Heart left ventricle (tissue), 16 donors: ENCODE measurements around the gene CLRN3. TPM values are rescaled to one million over a fixed set of nuclear protein-coding genes. Genes with fewer than 3 reads are reported as not detected.

Experiments
- ATAC-seq, 4 donors: fragments of 200-7000 bp; cut with Tn5 transposase; one replicate each; pipeline ENCODE4 v1.9.1; 2020 to 2022; ENCODE audit warnings: moderate library complexity in 4 of 4, mild to moderate bottlenecking in 3 of 4, moderate number of reproducible peaks in 1 of 4
- DNase-seq, 5 donors: peaks; one replicate each; pipeline ENCODE4 v3.0.0-alpha.2; 2020
- H3K27ac ChIP-seq, 12 donors: fragments of 200-600 bp; sonication (generic) in 4 of 12; one replicate each; pipeline versions ENCODE4 v1.5.0 to v1.8.0; 2016 to 2022; ENCODE audit warnings: mild to moderate bottlenecking in 2 of 12
- H3K27me3 ChIP-seq, 9 donors: fragments of 200-600 bp; sonication (generic) in 2 of 9; one replicate each; pipeline versions ENCODE4 v1.5.1 to v1.8.0; 2016 to 2022; ENCODE audit warnings: mild to moderate bottlenecking in 3 of 9
- H3K36me3 ChIP-seq, 9 donors: fragments of 200-600 bp; sonication (generic) in 2 of 9; one replicate each; pipeline versions ENCODE4 v1.5.0 to v1.8.0; 2018 to 2022; ENCODE audit warnings: mild to moderate bottlenecking in 2 of 9
- H3K4me1 ChIP-seq, 12 donors: fragments of 200-600 bp; sonication (generic) in 4 of 12; one replicate each; pipeline versions ENCODE4 v1.5.0 to v1.8.0; 2016 to 2022; ENCODE audit warnings: mild to moderate bottlenecking in 3 of 12
- H3K4me3 ChIP-seq, 12 donors: fragments of 200-600 bp; sonication (generic) in 4 of 12; one replicate each; pipeline versions ENCODE4 v1.5.0 to v1.8.0; 2017 to 2022; ENCODE audit warnings: mild to moderate bottlenecking in 9 of 12, moderate library complexity in 4 of 12
- H3K9me3 ChIP-seq, 12 donors: fragments of 200-600 bp; sonication (generic) in 4 of 12; one replicate each; pipeline versions ENCODE4 v1.5.0 to v1.8.0; 2016 to 2022; ENCODE audit warnings: mild to moderate bottlenecking in 1 of 12
- POLR2A ChIP-seq, 2 donors: fragments of 450-650 bp; IDR thresholded peaks; one replicate each; pipeline ENCODE4 v1.6.1; 2017; ENCODE audit warnings: antibody characterized with exemption in 2 of 2, mild to moderate bottlenecking in 2 of 2, moderate library complexity in 2 of 2
- WGBS, 4 donors: extraction: QIAGEN DNeasy Blood & Tissue Kit in 2 of 4; methylation state at CpG; one replicate each; pipeline versions ENCODE4 v1.1.5 to v1.1.7; 2013 to 2018; 5-methylcytosine and 5-hydroxymethylcytosine counted together
- intact Hi-C, 10 donors: fragments of 100-400 bp; cut with DNase I; formaldehyde crosslinking; loops; one replicate each; pipeline versions ENCODE4 v1.11.1 to v1.14.2; 2022
- polyA plus RNA-seq, 2 donors: library from polyadenylated mRNA; stranded (reverse); fragments of 200-250 nt; gene quantifications; one replicate each; pipeline ENCODE4 v1.2.3, GENCODE V29; 2013
- total RNA-seq, 9 donors: library from RNA; depleted of rRNA in 2 of 9; stranded (reverse); fragments of >200 nt in 2 of 9; fragmentation: NEBNext Ultra II Directional in 3 of 9; extraction: Animal tissue kit (Norgen Biotek cat#: 25700) in 3 of 9; gene quantifications; one replicate each; pipeline versions ENCODE4 v1.1.0 to v1.2.4, GENCODE V29; 2016 to 2023
- TF ChIP-seq, protein P1 (sequence below), 12 donors: fragments of 200-600 bp; sonication (generic) in 4 of 12; IDR thresholded peaks; one replicate each; pipeline versions ENCODE4 v1.5.0 to v1.8.0; 2018 to 2022; ENCODE audit warnings: antibody characterized with exemption in 12 of 12, mild to moderate bottlenecking in 5 of 12
- donor health status: ischemic (EF 13 %, LVEDD 7.1; RV severe dilation, severe dysfunction).
- donor health status: healthy with polysubstance abuse.
- donor health status: DM: no; HTN: yes; CAD: no.
- donor health status: DM: no; HTN: no; CAD: no.
- donor health status: ischemic (EF 25% LVEDD 6.9; RV normal size, moderate dysfunction).
- donor health status: ischemic (EF 25% LVEDD 5.7; RV mildly dilated, moderate dysfunction).
- donor health status: healthy.
- donor health status: DM: yes; HTN: yes; CAD: no.
- donor health status: ischemic (EF 35%, LVEDD 5.7; RV mildly dilated, moderate dysfunction).
- donor health status: nonischemic (EF 11% LVEDD 7.7; RV severe dilation, severe dysfunction).
- donor health status: DM: yes; HTN: yes; CAD: no.
- donor health status: PGD.
- donor health status: ischemic (EF 29% LVEDD 5.4; RV normal size, mild dysfunction).
- donor health status: nonischemic (EF 23%, LVEDD 6.1; RV moderate dilation, normal function).

CLRN3 gene
- total and polyA plus RNA-seq, 11 donors = 0.35 TPM; not detected in 10

GRCh38 chr10:127932521-127933270, 40.0 kb upstream of the CLRN3 start:
- intact Hi-C loops = no loop called here
- H3K4me1 ChIP-seq = peaks cover 0 to 21% (median 6%) of the 10 kb centered on the region in 12 donors
- no peak for TF ChIP-seq POLR2A (IDR thresholded peaks at IDR 0.05)
- TF ChIP-seq, protein P1, sequence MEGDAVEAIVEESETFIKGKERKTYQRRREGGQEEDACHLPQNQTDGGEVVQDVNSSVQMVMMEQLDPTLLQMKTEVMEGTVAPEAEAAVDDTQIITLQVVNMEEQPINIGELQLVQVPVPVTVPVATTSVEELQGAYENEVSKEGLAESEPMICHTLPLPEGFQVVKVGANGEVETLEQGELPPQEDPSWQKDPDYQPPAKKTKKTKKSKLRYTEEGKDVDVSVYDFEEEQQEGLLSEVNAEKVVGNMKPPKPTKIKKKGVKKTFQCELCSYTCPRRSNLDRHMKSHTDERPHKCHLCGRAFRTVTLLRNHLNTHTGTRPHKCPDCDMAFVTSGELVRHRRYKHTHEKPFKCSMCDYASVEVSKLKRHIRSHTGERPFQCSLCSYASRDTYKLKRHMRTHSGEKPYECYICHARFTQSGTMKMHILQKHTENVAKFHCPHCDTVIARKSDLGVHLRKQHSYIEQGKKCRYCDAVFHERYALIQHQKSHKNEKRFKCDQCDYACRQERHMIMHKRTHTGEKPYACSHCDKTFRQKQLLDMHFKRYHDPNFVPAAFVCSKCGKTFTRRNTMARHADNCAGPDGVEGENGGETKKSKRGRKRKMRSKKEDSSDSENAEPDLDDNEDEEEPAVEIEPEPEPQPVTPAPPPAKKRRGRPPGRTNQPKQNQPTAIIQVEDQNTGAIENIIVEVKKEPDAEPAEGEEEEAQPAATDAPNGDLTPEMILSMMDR (IDR thresholded peaks at IDR 0.05) = no peak
- ATAC-seq (no peak), DNase-seq (no peak)
- no peak overlapping the region for H3K4me3 ChIP-seq
- H3K27ac ChIP-seq = no peak overlapping the region
- peaks cover 0 to 22% (median 0%) of the 10 kb centered on the region in 9 donors for H3K36me3 ChIP-seq
- H3K27me3 ChIP-seq = no peaks in the 10 kb centered on the region
- 87 to 92% (median 89%) methylated on average over 15 of the region's 15 CpGs for WGBS, 4 donors
- H3K9me3 ChIP-seq = peaks cover 0 to 10% (median 0%) of the 10 kb centered on the region in 12 donors

GRCh38 chr10:127928021-127928806, 35.5 kb upstream of the CLRN3 start:
- intact Hi-C loops = loop anchor here in 1 of 10 donors (10.0 kb wide), 1 partner anchor 47 kb away; no protein-coding TSS in a partner anchor
- TF ChIP-seq, protein P1 (IDR thresholded peaks at IDR 0.05) = no peak
- no peak for TF ChIP-seq POLR2A (IDR thresholded peaks at IDR 0.05)
- no peak for DNase-seq
- peaks cover 0 to 53% (median 31%) of the 10 kb centered on the region in 12 donors for H3K4me1 ChIP-seq
- H3K27me3 ChIP-seq = no peaks in the 10 kb centered on the region
- peaks cover 0 to 9% (median 0%) of the 10 kb centered on the region in 12 donors for H3K9me3 ChIP-seq
- H3K4me3 ChIP-seq = no peak overlapping the region
- 58 to 62% (median 59%) methylated on average over 10 of the region's 10 CpGs for WGBS, 4 donors
- peak overlapping the region in 4 of 12 donors; percentile 7 to 43 (median 30) for H3K27ac ChIP-seq
- ATAC-seq = peak in 1 of 4 donors; percentile 34
- peaks cover 0 to 10% (median 0%) of the 10 kb centered on the region in 9 donors for H3K36me3 ChIP-seq

DNA sequence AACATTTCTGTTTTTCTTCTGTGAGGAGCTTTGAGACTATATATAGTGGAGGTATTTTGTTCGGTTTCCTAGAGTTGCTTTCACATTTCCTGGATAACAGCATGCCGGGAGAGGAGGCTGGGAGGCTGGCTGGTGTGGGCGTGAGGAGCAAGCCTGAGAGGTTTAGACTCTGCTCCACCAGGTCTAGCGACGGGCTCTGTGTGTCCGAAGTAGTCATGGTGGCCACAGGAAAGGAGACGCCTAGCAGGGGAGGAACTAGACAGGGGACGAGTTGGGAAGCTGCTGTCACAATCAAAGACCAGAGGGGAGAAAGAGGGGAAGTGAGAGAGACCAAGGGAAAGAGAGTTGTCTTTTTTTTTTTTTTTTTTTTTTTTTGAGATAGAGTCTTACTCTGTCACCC, 33.7 kb upstream of the CLRN3 start:
- Histone ChIP-seq H3K9me3 (no peaks in the 10 kb centered on the region), H3K27ac (peak overlapping the region in 10 of 12 donors; percentile 44 to 84 (median 71)), H3K27me3 (no peaks in the 10 kb centered on the region), H3K4me1 (peaks cover 6 to 71% (median 46%) of the 10 kb centered on the region in 12 donors), H3K4me3 (no peak overlapping the region), H3K36me3 (no peaks in the 10 kb centered on the region)
- 67 to 74% (median 69%) methylated on average over 8 of the region's 8 CpGs for WGBS, 4 donors
- ATAC-seq = peak in 2 of 4 donors; percentile 16 to 31
- intact Hi-C loops = loop anchor here in 1 of 10 donors (10.0 kb wide), 1 partner anchor 48 kb away; no protein-coding TSS in a partner anchor
- TF ChIP-seq, protein P1 (IDR thresholded peaks at IDR 0.05) = no peak
- TF ChIP-seq POLR2A (IDR thresholded peaks at IDR 0.05) = no peak
- DNase-seq = peak in 1 of 5 donors; percentile 21
